Right kidney (tissue), 9 donors: ENCODE data around the gene NPY4R2.
"Not testable (repeated sequence)": the region's sequence is repeated elsewhere in the genome, so short reads cannot be mapped to it uniquely, and the experiment has no call there.

ENCODE experiments used
- DNase-seq: peaks from one replicate; pipeline ENCODE4 v3.0.0-alpha.2; 2016
- long read RNA-seq, 8 donors: transcript quantifications; one replicate each; lab custom pipeline, GENCODE V29; 2026

The NPY4R2 gene
- long read RNA-seq, donor 1, result 0 reads
- long read RNA-seq, donor 2, result 0 reads
- long read RNA-seq, donor 3, result 0 reads
- long read RNA-seq, donor 4, result 0 reads
- long read RNA-seq, donor 5, result 0 reads
- long read RNA-seq, donor 6, result 0 reads
- long read RNA-seq, donor 7, result 0 reads
- long read RNA-seq, donor 8, result 0 reads

- not testable (repeated sequence) for DNase-seq
Observed at GRCh38 chr10:47918475-47918874, at the start of gene NPY4R2. TSS of gene NPY4R2 (plus strand) at chr10:47918662. CDS start at chr10:47921988, 3,326 bp downstream.

- not testable (repeated sequence) for DNase-seq
Observed at GRCh38 chr10:47870887-47871286, 47.6 kb upstream of the NPY4R2 start.

DNA sequence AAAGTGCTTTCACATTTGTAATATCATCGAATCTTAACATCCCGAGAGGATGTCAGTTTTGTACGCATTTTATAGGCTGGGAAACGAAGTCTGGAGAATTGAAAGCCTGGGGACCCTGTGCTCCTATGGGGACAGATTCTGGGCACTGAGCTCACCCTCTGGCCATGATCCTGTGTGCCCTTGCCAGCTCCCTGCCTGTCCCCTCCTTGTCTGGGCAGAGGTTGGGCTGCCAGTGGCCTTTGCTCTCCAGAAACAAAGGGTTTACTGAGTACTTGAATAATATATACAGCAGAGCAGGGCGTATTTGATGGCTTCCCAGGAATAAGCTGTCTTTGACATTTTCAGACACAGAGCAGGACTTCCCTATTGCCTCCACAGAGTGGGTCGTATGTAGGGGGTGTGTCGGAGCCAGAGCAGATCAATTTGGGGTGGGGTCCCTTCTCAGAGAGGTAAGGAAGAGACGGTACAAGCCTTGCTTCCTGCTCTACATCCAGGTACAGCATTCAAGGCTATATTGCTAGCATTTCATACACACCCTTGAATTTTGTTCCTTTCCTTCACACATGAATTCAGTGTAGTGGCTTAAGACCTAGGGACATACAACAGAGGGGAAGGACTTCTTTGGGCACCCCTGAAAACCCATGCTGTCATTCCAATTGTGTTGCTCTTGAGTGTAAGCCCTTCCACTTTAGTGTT lies 46.8 kb upstream of the NPY4R2 start:
- DNase-seq, result not testable (repeated sequence)

- not testable (repeated sequence) for DNase-seq
Observed at GRCh38 chr10:47872236-47872635, 46.2 kb upstream of the NPY4R2 start.

- not testable (repeated sequence) for DNase-seq
Observed at GRCh38 chr10:47884239-47884638, 34.2 kb upstream of the NPY4R2 start.

DNA sequence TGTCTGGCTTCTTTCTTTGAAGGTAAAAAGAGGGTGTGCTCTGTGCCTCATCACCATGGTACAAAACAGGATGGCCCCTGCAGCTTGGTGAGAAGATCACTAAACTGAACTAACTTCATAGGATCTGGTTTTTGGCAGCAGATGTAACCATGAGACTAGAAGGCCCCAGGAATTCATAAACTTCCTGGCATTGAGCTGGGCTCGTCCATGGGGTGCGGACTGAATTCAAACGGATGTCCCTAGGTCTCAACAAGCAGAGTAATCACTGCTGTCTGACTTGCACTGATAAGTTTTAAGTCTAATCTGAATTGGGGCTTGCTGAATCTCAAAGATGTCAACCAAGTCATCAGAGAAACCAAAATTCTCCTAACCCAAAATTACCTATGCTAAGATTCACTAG lies 33.5 kb upstream of the NPY4R2 start:
- not testable (repeated sequence) for DNase-seq

GRCh38 chr10:47886356-47886755 lies 32.1 kb upstream of the NPY4R2 start:
- DNase-seq, result not testable (repeated sequence)

GRCh38 chr10:47886827-47887226 lies 31.6 kb upstream of the NPY4R2 start:
- not testable (repeated sequence) for DNase-seq

- not testable (repeated sequence) for DNase-seq
Observed at GRCh38 chr10:47890737-47891136, 27.7 kb upstream of the NPY4R2 start.

GRCh38 chr10:47892494-47893261 lies 25.8 kb upstream of the NPY4R2 start:
- DNase-seq, result not testable (repeated sequence)

DNA sequence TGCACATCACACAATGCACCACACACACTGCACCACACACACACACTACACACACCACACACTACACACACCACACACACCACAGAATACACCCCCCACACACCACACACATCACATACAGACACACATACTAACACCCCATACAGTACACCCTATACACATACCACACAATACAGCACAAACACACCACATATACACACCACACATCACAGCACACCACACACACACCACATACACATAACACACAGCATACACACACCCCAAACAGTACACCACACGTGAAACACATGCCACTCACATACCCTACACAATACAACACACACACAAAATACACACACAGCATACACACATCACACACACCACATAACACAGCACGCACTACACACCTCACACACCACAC lies 23.9 kb upstream of the NPY4R2 start:
- DNase-seq, result not testable (repeated sequence)

GRCh38 chr10:47897813-47898212 lies 20.6 kb upstream of the NPY4R2 start:
- not testable (repeated sequence) for DNase-seq

- not testable (repeated sequence) for DNase-seq
Observed at GRCh38 chr10:47909333-47909732, 9.1 kb upstream of the NPY4R2 start.

- not testable (repeated sequence) for DNase-seq
Observed at GRCh38 chr10:47910486-47910885, 8.0 kb upstream of the NPY4R2 start.

GRCh38 chr10:47914052-47914451 lies 4.4 kb upstream of the NPY4R2 start:
- DNase-seq, result not testable (repeated sequence)

GRCh38 chr10:47915849-47916548 lies 2.5 kb upstream of the NPY4R2 start:
- DNase-seq, result not testable (repeated sequence)

GRCh38 chr10:47920610-47921009 lies 2.1 kb downstream of the NPY4R2 start:
- DNase-seq, result not testable (repeated sequence)

DNA sequence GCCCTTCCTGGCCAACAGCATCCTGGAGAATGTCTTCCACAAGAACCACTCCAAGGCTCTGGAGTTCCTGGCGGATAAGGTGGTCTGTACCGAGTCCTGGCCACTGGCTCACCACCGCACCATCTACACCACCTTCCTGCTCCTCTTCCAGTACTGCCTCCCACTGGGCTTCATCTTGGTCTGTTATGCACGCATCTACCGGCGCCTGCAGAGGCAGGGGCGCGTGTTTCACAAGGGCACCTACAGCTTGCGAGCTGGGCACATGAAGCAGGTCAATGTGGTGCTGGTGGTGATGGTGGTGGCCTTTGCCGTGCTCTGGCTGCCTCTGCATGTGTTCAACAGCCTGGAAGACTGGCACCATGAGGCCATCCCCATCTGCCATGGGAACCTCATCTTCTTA lies 4.0 kb downstream of the NPY4R2 start:
- not testable (repeated sequence) for DNase-seq

DNA sequence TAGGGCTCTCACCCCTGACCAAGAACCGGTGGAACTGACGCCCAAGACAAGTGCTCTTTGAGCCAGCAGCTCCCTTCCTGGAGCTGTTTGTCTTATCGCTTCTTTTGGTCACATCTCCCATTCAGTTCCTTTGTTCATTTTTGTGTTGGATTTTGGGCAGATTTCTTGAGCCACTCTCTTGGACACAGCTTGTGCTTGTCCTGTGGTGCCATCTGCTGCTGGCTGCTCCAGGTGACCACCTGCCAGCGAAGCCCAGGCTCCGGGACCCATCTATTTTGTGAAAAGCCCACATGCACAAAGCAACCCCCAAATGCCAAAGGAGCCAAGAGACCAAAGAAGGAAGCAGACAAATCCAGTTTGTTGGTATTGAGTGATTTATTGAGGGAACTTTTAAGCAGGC lies 6.2 kb downstream of the NPY4R2 start:
- not testable (repeated sequence) for DNase-seq

DNA sequence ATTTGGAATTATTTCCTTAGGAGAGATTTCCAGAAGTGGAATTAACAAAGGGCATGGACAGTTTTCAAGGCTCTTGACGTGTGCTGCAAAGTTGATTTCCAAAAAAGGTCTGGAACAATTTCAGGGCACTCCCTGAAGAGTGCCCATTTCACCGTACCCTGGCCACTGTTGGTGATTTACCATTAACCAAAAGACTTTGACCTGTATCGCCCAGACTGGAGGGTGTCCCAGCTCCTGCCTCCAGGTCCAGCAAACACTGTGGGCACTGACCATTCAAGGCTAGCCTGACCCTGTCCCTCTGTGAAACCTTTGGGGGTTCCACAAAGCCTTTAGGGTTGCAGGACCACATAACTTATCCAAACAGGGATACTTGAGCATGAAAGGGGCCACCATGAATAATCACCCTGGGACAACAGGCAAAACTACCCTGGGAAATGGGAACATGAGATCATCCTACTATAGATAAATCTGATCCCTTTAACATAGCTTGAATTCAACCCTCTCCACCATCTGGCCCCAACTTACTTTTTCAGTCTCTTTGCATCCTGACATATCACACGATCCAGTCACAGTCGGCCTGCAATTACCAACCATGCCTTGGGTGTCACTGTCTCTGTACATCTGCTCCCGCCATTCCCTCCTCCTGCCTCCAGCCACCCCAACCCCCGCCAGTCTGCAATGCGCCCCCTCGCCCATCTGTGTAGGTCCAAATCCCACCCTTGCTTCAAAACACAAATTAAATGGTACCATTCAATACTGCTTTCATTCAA lies 8.9 kb downstream of the NPY4R2 start:
- DNase-seq, result not testable (repeated sequence)

GRCh38 chr10:47928225-47928624 lies 9.8 kb downstream of the NPY4R2 start:
- DNase-seq, result not testable (repeated sequence)

DNA sequence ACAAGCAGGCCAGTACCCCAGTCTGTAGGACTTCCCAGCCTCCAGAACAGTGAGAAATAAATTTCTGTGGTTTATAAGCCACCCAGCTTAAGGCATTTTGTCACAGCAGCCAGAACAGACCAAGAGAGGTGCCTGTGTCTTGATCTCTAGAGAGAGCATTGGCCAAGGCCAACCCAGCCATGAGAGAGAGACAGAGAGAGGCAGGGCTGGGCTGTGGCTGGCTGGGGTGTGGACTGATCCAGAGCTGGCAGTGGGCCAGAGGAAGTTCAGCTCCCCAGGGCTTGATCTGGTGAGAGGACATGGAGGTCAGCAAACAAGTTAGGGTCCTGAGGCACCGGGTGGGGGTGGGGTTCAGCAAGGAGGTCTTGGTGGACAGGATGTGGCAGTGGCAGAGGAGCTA lies 14.4 kb downstream of the NPY4R2 start:
- DNase-seq, result not testable (repeated sequence)
